PC-9 (cell line): ENCODE data around the gene PLXNC1.

ENCODE experiments used
- CTCF ChIP-seq: fragments of 200-600 bp; sonication (generic); conservative IDR thresholded peaks from 2 replicates; pipeline ENCODE4 v1.6.1; 2017; ENCODE audit warnings: mixed run types, antibody characterized with exemption, mild to moderate bottlenecking, moderate library complexity
- EZH2 ChIP-seq: fragments of 200-600 bp; sonication (generic); IDR thresholded peaks from 2 replicates; pipeline ENCODE4 v1.8.0; 2017; ENCODE audit warnings: antibody characterized with exemption, low read depth

- no peak for TF ChIP-seq CTCF
- no peak for TF ChIP-seq EZH2
Measured at GRCh38 chr12:94170690-94171594, 22.6 kb downstream of the PLXNC1 start.
